ENCODE data around the gene JAK3.

Gene JAK3

GRCh38 chr19:17840019-17840418 lies 7.8 kb downstream of the JAK3 start:
- no peak for DNase-seq (ENCODE audit: low read depth, low spot score)

DNA sequence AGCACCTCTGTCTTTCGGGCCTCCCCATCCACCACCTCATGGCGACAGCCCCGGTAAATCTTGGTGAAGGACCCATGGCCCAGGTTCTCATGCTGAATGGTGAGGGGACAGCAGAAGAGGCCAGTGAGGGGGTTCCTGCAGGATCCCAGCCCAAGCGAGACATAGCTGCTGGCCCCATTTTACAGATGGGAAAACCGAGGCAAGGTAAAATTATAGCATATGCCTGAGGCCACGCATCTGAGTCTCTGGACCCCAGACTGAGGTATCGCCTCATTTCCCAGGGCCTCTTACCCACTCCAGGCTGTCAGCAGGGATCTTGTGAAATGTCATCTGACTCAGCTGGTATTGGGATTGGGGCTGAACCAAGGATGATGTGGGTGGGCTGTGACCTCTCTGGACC lies 9.8 kb downstream of the JAK3 start:
- no peak for DNase-seq (ENCODE audit: low read depth, low spot score)

- no peak for DNase-seq (ENCODE audit: low read depth, low spot score)
Observed at GRCh38 chr19:17836530-17836929, 11.3 kb downstream of the JAK3 start.

GRCh38 chr19:17835182-17836006 lies 12.4 kb downstream of the JAK3 start:
- DNase-seq (ENCODE audit: low read depth, low spot score): no peak

DNA sequence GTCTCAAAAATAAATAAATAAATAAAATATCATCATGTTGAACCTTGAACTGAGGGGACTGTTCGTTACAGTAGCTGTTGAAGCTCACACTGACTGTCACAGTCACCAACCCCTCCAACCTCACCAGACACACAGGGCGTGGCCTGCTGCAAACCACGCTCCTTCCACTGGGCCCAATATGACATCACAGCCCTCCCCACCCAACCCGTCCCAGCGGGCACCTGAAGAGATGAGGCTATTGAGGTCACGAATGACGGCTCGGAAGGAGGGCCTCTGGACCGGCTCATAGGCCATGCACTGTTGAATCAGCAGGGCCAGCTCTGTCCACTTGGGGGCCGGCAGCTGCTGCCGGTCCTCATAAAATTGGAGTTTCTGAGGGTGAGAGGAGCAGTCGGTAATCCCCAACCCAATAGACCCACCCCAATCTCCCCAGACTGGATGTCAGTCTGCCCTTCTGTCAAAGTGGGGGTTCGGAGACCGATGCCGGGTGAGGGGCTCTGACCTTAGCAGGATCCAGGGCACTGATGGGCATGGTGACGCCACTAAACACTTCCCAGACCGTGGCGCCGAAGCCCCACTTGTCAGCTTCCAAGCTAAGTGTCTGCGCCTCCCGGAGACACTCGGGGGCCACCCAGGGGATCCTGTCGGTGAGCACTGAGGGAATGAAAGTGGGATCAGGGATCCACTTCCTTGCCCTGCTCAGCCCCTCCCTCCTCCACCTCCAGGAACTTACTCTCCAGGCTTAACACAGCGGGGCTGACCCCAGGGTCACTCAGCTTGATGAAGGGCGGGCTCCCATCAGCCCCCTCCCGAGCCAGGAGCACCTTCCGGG lies 13.2 kb downstream of the JAK3 start:
- no peak for DNase-seq (ENCODE audit: low read depth, low spot score)

DNA sequence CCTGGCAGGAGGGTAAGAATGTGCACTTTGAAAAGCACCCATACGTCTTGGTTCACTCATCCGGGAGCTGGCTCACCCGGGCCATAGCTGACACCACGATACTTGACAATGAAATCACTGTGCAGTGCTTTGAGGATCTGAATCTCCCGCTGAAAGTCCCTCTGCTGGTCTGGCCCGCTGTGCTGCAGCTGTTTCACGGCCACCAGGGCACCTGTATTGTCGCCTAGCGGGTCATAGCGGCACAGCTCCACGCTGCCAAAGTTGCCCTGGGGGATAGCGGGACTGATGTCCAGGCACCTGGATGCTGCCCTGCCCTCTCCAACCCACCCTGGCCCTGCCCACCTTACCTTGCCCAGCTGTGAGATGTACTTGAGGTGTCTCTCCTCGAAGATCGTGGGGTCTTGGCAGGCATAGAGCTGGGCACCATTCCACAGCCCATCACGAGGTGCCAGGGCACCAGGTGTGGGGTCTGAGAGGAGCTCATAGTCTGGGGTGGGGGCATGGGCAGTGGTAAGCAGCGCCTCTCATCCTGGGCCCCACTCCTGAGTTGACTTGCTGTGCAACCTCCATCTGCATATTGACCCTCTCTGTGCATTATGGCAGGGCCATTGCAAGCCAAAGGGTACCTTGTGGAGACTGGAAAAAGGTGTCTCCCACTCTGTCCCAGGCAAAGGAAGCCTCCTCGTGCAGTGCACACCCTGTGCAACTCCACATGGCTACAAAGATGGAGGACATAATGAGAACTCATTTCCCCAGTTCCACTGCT lies 15.2 kb downstream of the JAK3 start:
- DNase-seq (ENCODE audit: low read depth, low spot score): no peak

DNA sequence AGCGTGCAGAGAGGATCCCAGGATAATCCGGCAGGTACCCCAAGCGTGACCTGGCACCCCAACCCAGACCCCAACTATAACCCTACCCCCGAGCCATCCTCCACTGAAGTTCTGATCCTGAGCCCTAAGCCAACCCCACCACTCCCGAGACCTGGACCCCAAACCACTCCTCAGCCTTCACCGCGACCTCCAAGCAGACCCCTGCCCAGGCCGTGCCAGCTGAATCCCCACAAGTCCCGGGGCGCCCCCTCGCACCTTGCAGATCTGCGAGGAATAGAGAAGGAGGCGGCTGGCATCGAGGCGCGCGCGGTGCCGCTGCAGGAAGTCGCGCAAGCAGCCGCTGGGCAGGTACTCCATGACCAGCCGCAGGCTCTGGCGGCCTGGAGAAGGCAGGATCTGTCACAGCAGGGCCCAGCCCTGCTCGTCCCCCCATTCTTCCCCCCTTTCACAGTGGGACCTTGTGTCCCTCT lies 16.3 kb downstream of the JAK3 start:
- no peak for DNase-seq (ENCODE audit: low read depth, low spot score)

- DNase-seq (ENCODE audit: low read depth, low spot score): no peak
Observed at GRCh38 chr19:17830567-17831418, 17.0 kb downstream of the JAK3 start.

DNA sequence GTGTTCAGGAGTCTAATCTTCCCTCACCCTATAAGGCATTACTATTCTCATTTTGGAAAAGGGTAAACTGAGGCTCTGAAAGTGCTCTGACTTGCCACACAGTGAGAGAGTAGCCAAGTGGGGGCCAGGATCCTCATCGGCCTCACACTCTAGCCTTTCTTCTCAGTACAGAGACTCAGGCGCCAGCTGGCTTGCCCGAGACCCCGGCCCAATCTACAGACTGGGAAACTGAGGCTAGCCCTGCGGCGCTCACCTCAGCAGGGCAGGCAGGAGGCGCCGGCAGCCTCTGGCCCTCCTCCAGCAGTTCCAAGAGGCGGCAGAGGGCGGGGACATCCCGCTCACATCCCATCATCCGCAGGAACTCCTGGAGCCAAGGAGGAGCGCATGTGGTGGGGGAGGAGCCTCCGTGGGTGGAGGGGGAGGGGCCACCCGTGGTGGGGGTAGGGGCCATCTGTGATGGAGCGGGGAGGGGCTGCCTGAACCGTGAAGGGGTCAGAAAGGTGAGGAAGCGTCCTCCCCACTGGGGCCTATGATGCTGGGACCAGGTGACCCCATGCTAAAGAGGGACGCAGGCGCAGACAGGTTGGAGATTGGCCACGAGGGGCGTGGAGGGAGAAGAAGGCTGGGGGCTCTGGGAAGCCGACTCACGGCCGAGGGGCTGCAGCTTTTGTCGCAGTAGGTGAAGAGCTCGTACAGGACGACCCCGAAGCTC lies 17.8 kb downstream of the JAK3 start:
- DNase-seq (ENCODE audit: low read depth, low spot score): no peak

DNA sequence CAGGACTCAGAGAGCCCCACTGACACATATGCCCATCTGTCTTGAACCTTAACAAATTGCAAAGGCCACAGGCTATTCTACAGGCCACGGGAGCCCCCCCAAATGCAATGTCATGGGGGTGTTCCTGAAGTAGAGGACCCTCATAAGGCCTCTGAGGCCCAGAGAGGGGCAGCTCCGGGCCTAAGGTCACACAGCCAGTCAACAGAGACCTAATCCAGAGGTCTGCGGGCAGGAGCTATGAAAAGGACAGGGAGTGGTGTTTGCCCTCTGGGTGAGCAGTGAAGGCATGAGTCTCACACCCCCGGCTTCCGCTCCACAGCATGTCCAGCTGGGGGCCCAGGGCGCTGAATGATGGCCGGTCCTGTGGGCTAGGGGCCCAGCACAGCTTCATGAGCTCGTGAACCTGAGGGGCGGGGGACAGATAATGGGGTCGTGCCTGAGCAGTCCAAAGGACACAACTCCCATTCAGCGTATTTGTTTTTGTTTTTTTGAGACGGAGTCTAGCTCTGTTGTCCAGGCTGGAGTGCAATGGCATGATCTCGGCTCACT lies 21.2 kb downstream of the JAK3 start:
- DNase-seq (ENCODE audit: low read depth, low spot score): no peak

DNA sequence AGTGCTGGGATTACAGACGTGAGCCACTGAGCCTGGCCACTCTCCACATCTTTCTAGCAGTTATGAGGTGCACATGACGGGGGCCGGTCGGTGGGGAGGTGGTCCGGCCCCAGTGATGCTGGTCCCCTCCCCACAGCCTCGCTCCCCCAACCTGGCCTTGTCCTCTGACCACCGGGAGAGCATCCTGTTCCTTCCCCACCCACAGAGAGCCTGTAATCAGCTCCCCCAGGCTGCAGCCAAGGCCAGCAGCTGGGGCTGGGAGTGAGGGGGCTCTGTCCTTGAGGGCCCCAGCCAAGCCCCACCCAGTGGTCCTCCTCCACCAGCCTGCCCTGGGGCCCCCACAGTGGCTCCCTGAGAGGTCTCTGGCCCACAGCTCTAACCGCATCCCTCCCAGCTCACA lies 23.4 kb downstream of the JAK3 start:
- no peak for DNase-seq (ENCODE audit: low read depth, low spot score)

DNA sequence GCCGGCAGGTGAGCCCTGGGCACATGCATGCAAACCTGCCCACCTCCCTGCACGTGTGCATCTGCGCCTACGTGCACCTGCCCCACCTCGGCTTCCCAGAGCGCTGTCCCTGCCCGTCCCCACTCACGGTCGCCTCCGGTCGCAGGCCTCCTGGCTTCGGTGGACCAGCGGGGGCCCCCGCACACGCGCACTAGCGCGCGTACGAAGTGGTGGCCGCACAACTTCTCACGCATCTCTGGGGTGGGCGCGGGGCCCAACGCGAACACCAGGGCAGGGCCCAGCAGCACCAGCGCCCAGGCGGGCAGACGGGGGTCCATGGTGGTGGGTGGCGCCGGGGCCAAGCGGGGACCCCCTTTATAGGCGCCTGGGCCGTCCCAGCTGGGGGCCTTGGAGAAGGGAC lies 26.6 kb downstream of the JAK3 start, which contains the start of gene INSL3:
Gene INSL3 (minus strand): TSS at position 330 of the 400 bp plus-strand sequence. CDS start 13 bp downstream, at position 317.
- no peak for DNase-seq (ENCODE audit: low read depth, low spot score)

- DNase-seq (ENCODE audit: low read depth, low spot score): no peak
Observed at GRCh38 chr19:17817668-17818363, 30.0 kb downstream of the JAK3 start.

- DNase-seq (ENCODE audit: low read depth, low spot score): no peak
Observed at GRCh38 chr19:17812099-17812498, 35.7 kb downstream of the JAK3 start.

DNA sequence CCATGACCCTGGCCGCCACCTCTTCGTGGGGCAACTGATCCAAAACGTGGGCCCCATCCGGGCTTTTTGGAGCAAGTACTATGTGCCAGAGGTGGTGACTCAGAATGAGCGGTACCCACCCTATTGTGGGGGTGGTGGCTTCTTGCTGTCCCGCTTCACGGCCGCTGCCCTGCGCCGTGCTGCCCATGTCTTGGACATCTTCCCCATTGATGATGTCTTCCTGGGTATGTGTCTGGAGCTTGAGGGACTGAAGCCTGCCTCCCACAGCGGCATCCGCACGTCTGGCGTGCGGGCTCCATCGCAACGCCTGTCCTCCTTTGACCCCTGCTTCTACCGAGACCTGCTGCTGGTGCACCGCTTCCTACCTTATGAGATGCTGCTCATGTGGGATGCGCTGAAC lies 36.1 kb downstream of the JAK3 start:
- no peak for DNase-seq (ENCODE audit: low read depth, low spot score)

- DNase-seq (ENCODE audit: low read depth, low spot score): no peak
Observed at GRCh38 chr19:17811103-17811502, 36.7 kb downstream of the JAK3 start.

DNA sequence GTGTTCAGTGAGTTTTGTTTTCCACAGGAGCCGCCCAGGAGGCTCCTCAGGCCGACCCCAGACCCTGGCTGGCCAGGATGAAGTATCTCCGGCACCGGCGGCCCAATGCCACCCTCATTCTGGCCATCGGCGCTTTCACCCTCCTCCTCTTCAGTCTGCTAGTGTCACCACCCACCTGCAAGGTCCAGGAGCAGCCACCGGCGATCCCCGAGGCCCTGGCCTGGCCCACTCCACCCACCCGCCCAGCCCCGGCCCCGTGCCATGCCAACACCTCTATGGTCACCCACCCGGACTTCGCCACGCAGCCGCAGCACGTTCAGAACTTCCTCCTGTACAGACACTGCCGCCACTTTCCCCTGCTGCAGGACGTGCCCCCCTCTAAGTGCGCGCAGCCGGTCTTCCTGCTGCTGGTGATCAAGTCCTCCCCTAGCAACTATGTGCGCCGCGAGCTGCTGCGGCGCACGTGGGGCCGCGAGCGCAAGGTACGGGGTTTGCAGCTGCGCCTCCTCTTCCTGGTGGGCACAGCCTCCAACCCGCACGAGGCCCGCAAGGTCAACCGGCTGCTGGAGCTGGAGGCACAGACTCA lies 40.0 kb downstream of the JAK3 start:
- DNase-seq (ENCODE audit: low read depth, low spot score): no peak

- no peak for DNase-seq (ENCODE audit: low read depth, low spot score)
Observed at GRCh38 chr19:17806945-17807344, 40.8 kb downstream of the JAK3 start.

DNA sequence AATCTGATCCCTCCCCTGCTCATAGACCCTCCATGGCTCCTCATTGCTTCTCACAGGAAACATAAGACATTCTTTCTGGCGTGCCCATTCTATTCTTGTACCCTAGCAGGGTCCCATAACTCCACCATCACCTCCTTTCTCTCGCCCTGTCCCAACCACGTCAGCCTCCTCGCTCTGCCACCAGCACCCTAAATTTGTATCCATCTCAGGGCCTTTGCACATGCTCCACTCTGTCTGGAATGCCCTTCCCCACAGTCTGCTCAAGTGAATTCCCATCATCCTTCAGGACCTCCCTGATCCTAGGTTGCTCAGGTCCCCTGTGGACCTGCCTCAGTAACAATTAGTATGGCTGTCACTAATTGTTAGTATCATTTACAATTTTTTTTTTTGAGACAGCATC lies 42.4 kb downstream of the JAK3 start:
- no peak for DNase-seq (ENCODE audit: low read depth, low spot score)
